HG03432 (cell line): ENCODE data around the gene PACSIN1.
"Not testable (repeated sequence)": the region's sequence is repeated elsewhere in the genome, so short reads cannot be mapped to it uniquely, and the experiment has no call there.

ENCODE experiments used
- ATAC-seq: cut with Tn5 transposase; IDR thresholded peaks from one replicate; pipeline ENCODE4 v1.9.1; 2021; ENCODE audit warnings: mild to moderate bottlenecking, moderate library complexity; ENCODE audit not compliant: unreplicated experiment

The PACSIN1 gene

GRCh38 chr6:34484899-34485298 is 19.0 kb downstream of the PACSIN1 start:
- no peak for ATAC-seq

- no peak for ATAC-seq
Observed at GRCh38 chr6:34485321-34486060, 19.6 kb downstream of the PACSIN1 start.

GRCh38 chr6:34486106-34486740 is 20.3 kb downstream of the PACSIN1 start:
- no peak for ATAC-seq

- ATAC-seq, result not testable (repeated sequence)
Observed at GRCh38 chr6:34486886-34487285, 21.0 kb downstream of the PACSIN1 start.

DNA sequence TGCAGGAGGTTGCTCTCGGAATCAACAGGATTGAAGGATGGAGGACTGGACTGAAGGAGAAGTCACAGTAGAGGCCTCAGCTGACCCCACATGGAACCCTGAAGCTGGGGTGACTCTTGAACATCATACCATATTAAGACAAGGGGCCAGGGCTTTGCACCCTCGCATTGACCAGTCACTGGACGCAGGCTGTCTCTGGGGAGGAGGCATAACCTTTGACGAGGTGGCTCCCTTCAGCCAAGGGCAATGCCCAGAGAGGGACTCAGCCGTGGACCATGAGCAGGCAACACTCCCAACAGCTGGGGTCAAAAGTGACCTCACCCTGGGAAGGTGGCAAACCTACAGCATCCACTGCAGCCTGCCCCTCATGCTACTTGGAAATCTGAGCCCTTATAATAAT is 21.7 kb downstream of the PACSIN1 start:
- no peak for ATAC-seq

DNA sequence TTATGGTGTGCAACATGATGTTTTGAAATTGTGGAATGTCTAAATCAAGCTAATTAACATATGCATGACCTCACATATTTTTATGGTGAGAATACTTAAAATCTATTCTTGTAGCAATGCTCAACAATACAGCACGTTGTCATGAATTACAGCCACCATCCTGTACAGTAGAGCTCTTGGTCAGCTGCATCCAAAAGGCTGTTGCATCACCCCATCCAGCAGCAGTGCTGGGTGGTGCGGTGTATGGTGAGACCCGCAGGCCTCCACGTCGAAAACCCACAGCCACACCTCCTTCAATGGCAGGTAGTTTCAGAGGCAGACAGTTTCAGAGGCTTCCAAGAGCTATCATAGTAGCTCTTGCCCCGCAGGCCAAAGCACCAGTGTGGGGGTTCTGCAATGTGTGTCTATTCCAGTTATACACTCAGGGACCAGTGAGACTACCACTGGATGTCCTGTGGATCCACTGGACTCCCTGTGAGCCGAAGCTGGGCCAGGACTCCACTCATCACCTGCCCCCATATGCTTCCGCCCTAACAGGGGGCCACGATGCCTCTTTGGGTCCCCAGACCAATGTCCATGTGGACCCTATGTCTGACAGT is 23.4 kb downstream of the PACSIN1 start:
- no peak for ATAC-seq

GRCh38 chr6:34490390-34491090 is 24.7 kb downstream of the PACSIN1 start:
- no peak for ATAC-seq

- ATAC-seq, result no peak
Observed at GRCh38 chr6:34491091-34491430, 25.2 kb downstream of the PACSIN1 start.

GRCh38 chr6:34493344-34493743 is 27.5 kb downstream of the PACSIN1 start:
- ATAC-seq, result no peak

DNA sequence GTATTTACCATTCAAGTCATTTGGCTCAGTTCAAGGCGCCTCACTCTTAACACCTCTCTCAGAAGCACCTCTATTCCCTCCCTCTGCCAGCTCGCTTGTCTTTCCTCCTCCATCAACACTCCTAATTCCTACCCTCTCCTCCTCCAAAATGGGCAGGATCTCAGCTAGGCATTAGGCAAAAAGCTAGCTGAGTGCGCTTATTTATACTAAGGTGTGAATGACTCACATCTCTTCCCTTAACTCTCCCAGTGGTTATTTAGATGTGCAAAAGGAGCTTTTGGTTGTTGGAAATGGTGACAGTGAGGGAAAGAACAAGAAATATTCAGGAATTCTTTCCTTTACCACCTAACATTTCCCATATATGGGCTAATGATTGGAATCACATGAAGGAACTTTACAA is 29.1 kb downstream of the PACSIN1 start:
- ATAC-seq, result no peak

GRCh38 chr6:34496103-34496685 is 30.3 kb downstream of the PACSIN1 start:
- no peak for ATAC-seq

- no peak for ATAC-seq
Observed at GRCh38 chr6:34497411-34497810, 31.5 kb downstream of the PACSIN1 start.

- ATAC-seq, result no peak
Observed at GRCh38 chr6:34506718-34507117, 40.8 kb downstream of the PACSIN1 start.

DNA sequence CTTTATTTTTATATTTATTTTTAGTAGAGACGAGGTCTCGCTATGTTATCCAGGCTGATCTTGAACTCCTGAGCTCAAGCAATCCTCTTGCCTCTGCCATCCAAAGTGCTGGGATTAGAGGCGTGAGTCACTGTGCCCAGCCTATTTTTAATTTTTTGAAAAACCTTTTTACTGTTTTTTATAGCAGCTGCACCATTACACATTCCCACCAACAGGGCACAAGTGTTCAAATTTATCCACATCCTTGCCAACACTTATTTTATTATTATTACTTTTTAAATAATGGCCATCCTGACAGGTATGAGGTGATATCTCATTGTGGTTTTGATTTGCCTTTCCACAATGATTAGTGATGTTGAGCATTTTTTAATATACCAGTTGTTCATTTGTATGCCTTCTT is 42.5 kb downstream of the PACSIN1 start:
- ATAC-seq, result no peak

GRCh38 chr6:34509782-34510181 is 43.9 kb downstream of the PACSIN1 start:
- ATAC-seq, result no peak

- ATAC-seq, result no peak
Observed at GRCh38 chr6:34510299-34510698, 44.4 kb downstream of the PACSIN1 start.

DNA sequence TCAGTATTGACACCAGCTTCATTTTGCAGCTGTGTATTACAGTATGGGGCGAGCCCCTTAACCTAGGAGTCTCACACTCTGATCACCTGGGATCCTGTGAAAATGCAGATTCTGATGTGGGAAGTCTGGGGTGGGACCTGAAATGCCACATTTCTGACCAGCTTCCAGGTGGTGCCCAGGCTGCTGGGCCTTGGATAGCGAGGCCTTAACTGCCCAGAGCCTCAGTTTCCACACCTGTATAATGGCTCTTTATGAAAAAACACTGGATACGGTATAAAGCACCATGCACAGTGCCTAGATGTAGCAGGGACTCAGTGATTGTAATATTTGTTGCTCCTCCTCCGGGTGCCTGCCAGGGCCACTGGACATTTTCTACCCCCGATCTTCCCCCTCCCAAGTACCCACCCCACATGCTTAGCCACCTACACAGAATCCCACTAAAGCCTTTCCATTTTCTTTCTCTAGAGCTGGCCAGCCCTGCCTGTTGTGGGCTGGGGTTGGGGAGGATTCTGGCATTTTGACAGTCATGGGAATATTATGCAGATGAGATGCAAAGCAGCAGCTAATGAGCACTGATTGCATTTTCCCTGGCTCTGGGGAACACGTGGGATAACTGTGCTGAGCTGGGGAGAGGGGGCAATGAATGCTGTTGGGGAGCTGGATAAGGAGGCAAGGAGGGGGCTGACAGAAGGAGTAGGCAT is 45.5 kb downstream of the PACSIN1 start:
- ATAC-seq, result no peak

GRCh38 chr6:34511915-34512737 is 46.2 kb downstream of the PACSIN1 start:
- no peak for ATAC-seq

DNA sequence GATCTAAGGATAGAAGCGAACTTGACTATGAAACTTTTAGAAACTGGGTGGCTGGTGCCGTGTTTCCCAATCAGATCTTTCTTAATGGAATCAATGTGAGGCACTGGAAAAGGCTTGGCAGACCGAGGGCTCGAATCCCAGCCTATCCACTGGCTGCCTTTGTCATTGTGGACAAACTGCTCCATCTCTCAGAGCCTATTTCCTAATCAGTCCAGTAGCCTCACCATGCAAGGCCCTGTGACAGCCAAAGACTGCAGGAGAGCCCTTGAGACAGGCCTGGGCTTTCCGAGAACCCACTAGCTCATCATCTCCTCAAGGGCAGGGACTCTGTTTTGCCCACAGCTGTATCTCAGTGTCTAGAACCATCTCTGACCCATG is 46.9 kb downstream of the PACSIN1 start:
- ATAC-seq, result no peak

DNA sequence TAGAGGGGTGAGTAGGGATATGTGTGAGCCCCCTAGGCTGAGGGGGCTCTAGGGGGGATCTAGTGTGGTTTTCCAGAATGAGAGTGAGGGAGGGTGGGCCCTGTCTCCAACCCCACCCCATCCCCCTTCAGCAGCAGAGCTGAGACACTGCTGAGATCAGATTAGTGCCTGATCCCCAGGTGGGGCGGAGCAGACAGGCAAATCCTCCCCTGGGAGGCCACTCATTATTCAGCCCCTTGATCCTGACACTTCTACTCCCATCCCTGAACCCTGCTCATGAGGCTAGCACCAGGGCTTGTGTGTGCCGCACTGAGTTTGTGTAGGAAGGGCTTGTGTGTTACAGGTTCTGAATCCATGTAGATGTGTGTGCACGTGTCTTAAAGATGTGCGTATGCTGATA is 47.8 kb downstream of the PACSIN1 start:
- no peak for ATAC-seq
